ENCODE data around the gene CDKAL1. TPM values are rescaled to one million over a fixed set of nuclear protein-coding genes. Genes with fewer than 3 reads are reported as not detected.
"Not testable (repeated sequence)": the region's sequence is repeated elsewhere in the genome, so short reads cannot be mapped to it uniquely, and the experiment has no call there.

The CDKAL1 gene
- total RNA-seq, 8 experiments from 2014 or later = 16.1 to 25.2 (median 20.2) TPM

DNA sequence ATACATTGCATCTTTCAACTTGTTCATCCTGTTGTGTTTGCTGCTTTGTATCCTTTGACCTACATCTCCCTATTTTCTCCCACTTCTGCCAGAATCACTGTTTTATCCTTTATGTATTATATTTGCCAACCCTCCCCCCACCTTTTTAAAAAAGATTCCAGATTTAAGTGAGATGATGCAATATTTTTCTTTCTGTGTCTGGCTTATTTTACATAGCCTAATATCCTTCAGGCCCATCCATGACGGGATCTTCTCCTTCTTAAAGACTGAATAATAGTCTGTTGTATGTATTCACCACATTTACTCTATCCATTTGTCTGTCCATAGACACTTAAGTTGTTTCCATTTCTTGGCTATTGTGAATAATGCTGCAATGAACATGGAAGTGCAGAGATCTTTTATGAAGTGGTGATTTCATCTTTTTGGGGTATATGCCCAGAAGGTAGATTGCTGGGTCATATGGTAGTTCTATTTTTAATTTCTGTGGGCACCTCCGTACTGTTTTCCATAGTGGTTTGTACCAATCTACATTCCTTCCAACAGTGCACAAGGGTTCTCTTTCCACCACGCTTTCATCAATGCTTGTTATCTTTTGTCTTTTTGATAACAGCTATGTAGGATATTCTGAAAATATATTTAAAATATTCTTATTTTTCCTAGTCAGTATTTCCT, 181.0 kb downstream of the CDKAL1 start:
- 48 to 100% (median 63%) methylated on average over 1 to 3 of the region's 3 CpGs for WGBS, 10 experiments
- Histone ChIP-seq H3K4me3 (no peak overlapping the region), H3K27ac (no peak overlapping the region), H3K4me1 (replicated peaks in 1 of 2) (peaks cover 9 to 15% of the 10 kb centered on the region in 2 donors)
- ATAC-seq (replicated peaks in 6 of 8) = no peak
- in situ Hi-C loops (cut with MboI; ENCODE audit: low pct_unique_long_range_greater_than_20kb in 2 of 9, low sequenced_read_pairs in 9 of 9, unreplicated experiment in 9 of 9) = no loop called here

DNA sequence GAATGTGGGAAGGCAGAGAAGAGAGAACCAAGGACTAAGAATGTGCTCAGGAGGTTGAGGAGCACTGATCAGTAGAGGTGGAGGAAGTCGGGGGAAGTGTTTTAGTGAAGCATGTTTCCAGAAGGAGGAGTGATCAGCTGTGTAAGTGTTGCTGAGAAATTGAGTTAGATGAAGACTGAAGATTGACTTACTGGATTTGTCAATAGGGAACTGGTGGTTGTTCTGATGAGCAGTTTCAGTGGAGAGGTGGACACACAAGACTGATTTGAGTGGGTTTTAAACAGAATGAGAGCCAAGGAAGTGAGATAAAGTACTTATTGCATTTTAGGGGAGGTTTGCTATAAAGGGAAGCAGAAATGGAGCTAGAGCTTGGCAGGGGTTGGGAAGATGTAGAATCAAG, 182.6 kb downstream of the CDKAL1 start:
- H3K27ac ChIP-seq = no peak overlapping the region
- no peak for ATAC-seq (replicated peaks in 6 of 8)
- WGBS, 10 experiments = 60 to 100% (median 93%) methylated on average over 1 of the region's 1 CpG; no CpG with 5 or more reads in 6 of the 10 experiments
- in situ Hi-C loops (cut with MboI; ENCODE audit: low pct_unique_long_range_greater_than_20kb in 2 of 9, low sequenced_read_pairs in 9 of 9, unreplicated experiment in 9 of 9) = no loop called here
- H3K4me1 ChIP-seq (replicated peaks in 1 of 2) = peaks cover 9 to 15% of the 10 kb centered on the region in 2 donors
- H3K4me3 ChIP-seq = no peak overlapping the region

DNA sequence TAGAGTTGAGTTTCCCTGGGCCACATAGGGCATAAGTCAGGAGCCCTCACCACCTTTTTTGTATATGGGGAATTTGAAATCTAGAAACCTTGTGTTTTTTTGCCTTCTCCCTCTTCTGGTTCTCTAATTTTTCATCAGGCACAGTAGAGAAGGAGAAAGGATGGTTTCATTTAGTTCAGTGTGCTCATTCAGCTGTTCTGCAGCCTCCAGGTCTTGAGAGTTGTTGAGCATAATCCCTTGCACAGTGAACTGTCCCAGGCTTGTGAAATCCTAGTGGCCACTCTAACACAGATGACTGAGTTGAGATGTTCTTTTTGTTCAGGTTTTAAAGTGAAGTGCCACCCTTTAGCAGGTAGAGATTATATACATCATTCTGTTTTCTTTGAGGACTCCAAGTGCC, 183.5 kb downstream of the CDKAL1 start:
- in situ Hi-C loops (cut with MboI; ENCODE audit: low pct_unique_long_range_greater_than_20kb in 2 of 9, low sequenced_read_pairs in 9 of 9, unreplicated experiment in 9 of 9) = no loop called here
- ATAC-seq (replicated peaks in 6 of 8) = no peak
- no peak overlapping the region for H3K4me3 ChIP-seq

DNA sequence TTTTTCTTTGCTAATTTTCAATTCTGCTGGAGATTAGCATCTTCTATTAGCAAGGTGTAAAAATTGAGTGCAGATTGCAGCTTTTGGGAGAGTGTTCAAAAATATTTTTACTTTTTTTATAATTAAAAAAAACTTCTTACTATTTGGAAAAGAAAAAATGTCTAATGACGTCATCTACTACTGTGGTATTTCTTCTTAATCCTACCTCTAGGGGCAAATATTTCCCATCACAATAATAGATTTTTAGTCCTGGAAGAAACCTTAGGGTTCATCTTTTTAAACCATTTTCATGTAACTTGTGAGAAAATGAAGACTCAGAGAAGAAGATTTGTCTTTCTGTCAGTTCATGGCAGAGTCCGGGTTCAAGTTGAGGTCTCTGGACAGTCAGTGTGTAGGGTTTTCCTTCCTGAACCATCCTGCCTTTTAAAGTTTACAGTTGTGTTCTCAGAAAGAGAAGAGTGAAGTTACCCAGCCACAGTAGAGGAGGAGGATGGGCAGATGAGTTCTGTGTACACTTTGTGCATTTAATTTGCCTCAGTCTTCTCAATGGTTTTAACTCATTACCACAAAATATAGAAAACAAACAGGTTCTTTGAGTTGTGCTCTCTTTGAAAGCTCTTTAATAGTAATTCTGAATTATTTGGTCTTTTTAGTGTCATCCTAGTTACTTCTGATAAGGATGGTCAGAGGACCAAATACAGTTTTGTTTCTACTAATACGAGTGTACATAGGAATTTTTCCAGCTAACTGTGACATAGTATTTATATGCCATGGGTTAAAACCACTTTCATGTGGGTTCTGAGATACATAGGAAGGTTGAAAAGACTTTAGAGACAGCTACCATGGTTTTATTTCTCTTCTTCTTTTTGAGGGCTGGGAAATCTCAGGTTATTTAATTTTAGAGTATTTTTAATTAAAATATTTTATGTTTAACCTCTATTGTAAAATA, 184.7 kb downstream of the CDKAL1 start:
- peaks cover 9 to 15% of the 10 kb centered on the region in 2 donors for H3K4me1 ChIP-seq (replicated peaks in 1 of 2)
- H3K27ac ChIP-seq = no peak overlapping the region
- no peak for ATAC-seq (replicated peaks in 6 of 8)
- no peak overlapping the region for H3K4me3 ChIP-seq
- in situ Hi-C loops (cut with MboI; ENCODE audit: low pct_unique_long_range_greater_than_20kb in 2 of 9, low sequenced_read_pairs in 9 of 9, unreplicated experiment in 9 of 9) = no loop called here
- WGBS, 10 experiments = 59 to 97% (median 81%) methylated on average over 1 to 3 of the region's 3 CpGs

More for the DNA sequence above, 183.5 kb downstream of the CDKAL1 start:
- Histone ChIP-seq H3K4me1 (replicated peaks in 1 of 2) (peaks cover 9 to 15% of the 10 kb centered on the region in 2 donors), H3K27ac (no peak overlapping the region)

DNA sequence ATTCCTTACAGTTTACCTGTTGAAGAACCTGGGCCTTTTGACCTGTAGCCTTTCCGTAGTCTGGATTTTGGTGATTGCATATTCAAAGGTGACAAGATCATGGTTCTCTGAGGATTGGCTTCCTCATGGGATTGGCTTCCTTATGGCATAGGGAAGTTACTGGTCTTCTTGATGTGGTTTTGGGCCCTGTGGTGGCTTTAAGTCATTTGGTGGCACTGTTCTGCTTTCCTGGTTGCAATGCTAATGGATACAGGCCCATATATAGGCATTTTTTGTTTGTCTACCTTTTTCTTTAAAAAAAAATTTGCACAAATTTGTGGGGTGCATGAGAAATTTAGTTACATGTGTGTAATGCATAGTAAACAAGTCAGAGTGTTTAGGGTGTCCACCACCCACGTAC, 185.7 kb downstream of the CDKAL1 start:
- no peak for ATAC-seq (replicated peaks in 6 of 8)
- peaks cover 9 to 15% of the 10 kb centered on the region in 2 donors for H3K4me1 ChIP-seq (replicated peaks in 1 of 2)
- no peak overlapping the region for H3K4me3 ChIP-seq
- H3K27ac ChIP-seq = no peak overlapping the region
- in situ Hi-C loops (cut with MboI; ENCODE audit: low pct_unique_long_range_greater_than_20kb in 2 of 9, low sequenced_read_pairs in 9 of 9, unreplicated experiment in 9 of 9) = no loop called here
- 83 to 100% (median 100%) methylated on average over 1 to 2 of the region's 2 CpGs; no CpG with 5 or more reads in 2 of the 10 experiments for WGBS, 10 experiments

DNA sequence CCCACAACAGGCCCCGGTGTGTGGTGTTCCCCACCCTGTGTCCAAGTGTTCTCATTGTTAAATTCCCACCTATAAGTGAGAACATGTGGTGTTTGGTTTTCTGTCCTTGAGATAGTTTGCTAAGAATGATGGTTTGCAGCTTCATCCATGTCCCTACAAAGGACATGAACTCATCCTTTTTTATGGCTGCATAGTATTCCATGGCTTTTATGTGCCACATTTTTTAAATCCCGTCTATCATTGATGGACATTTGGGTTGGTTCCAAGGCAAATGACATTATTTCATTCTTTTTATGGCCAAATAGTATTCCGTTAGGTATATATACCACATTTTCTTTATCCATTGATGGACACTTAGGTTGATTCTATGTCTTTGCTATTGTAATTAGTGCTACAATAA, 186.9 kb downstream of the CDKAL1 start:
- H3K4me3 ChIP-seq; in situ Hi-C loops (cut with MboI; ENCODE audit: low pct_unique_long_range_greater_than_20kb in 2 of 9, low sequenced_read_pairs in 9 of 9, unreplicated experiment in 9 of 9); H3K27ac ChIP-seq; ATAC-seq (replicated peaks in 6 of 8): not testable (repeated sequence)
- 45 to 100% (median 100%) methylated on average over 1 to 2 of the region's 3 CpGs; no CpG with 5 or more reads in 1 of the 10 experiments for WGBS, 10 experiments
- peaks cover 9 to 15% of the 10 kb centered on the region in 2 donors for H3K4me1 ChIP-seq (replicated peaks in 1 of 2)

DNA sequence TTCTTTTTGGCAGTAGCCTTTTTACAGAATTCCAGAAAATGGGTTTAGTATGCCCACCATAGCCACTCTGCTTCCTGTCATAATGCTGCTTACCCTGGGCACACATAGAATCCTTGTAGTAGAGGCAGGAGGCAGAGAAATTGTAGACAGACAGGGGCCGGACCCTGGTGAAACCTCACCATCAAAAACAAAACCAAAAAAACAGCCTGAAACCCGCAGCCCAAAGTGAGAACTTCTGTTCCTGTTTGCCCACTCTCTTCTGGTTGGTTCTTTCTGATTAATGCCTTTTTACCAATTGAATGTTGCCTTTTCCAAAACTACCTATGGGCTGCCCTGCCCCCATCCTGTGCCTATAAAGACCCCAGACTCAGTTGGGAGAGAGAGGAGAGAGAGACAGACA, 188.2 kb downstream of the CDKAL1 start:
- Histone ChIP-seq H3K4me1 (replicated peaks in 1 of 2) (peaks cover 9 to 15% of the 10 kb centered on the region in 2 donors), H3K4me3 (no peak overlapping the region), H3K27ac (no peak overlapping the region)
- ATAC-seq (replicated peaks in 6 of 8) = no peak
- WGBS, 10 experiments = 92 to 100% (median 98%) methylated on average over 1 to 2 of the region's 2 CpGs; no CpG with 5 or more reads in 4 of the 10 experiments
- in situ Hi-C loops (cut with MboI; ENCODE audit: low pct_unique_long_range_greater_than_20kb in 2 of 9, low sequenced_read_pairs in 9 of 9, unreplicated experiment in 9 of 9) = no loop called here

DNA sequence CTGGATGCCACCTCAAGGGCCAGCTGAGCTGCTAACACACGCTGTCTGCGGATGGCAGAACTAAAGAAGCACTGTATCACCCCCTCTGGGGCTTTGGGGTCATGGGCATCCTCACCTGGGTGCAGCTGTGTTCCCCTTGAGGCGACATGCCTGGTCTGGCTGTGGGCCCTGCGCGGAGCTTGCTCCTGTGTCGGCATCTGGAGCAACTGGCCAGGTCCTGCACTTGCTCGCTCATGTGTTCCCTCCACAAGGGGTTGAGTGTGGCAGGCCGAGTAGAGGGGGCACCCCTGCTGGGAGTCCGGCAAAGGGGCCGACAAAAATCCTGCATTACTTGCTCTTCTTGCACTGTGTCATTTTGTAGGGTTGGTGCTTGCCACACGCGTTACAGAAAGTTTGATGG, 189.0 kb downstream of the CDKAL1 start:
- in situ Hi-C loops (cut with MboI; ENCODE audit: low pct_unique_long_range_greater_than_20kb in 2 of 9, low sequenced_read_pairs in 9 of 9, unreplicated experiment in 9 of 9) = no loop called here
- ATAC-seq (replicated peaks in 6 of 8) = no peak
- Histone ChIP-seq H3K4me1 (replicated peaks in 1 of 2) (peaks cover 7 to 9% of the 10 kb centered on the region in 2 donors), H3K4me3 (no peak overlapping the region), H3K27ac (no peak overlapping the region)
- WGBS, 10 experiments = 67 to 100% (median 100%) methylated on average over 1 to 6 of the region's 12 CpGs; no CpG with 5 or more reads in 4 of the 10 experiments

DNA sequence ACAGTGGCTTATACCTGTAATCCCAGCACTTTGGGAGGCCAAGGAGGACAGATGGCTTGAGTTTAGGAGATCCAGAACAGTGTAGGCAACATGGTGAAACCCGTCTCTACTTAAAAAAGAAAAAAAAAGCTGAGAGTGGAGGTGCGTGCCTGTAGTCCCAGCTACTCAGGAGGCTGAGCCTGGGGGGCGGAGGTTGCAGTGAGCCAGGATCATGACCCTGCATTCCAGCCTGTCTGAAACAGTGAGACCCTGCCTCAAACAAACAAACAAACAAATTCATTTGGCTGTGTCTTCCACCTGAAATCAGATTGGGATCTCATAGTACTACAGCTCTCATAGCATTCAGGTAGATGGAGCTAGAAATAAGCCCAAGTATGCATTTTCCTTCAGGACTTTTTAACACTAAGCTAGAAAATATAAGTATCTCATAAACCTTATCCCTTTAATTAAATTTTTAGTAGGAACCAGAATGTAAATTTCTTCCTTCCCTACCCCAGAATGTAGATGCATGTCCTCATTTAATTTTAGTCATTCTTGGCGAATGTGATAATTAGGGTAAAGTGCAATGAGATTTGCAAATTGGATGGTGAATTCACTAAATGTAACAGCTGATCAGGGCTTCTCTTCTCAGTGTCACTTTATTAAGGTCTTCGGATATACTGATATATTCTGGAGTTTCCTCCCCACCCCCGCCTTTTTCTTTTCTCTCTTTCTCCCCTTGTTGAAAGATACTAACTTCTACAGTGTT, 190.4 kb downstream of the CDKAL1 start:
- in situ Hi-C loops (cut with MboI; ENCODE audit: low pct_unique_long_range_greater_than_20kb in 2 of 9, low sequenced_read_pairs in 9 of 9, unreplicated experiment in 9 of 9) = no loop called here
- no peaks in the 10 kb centered on the region for H3K4me1 ChIP-seq (replicated peaks in 1 of 2)
- H3K4me3 ChIP-seq = no peak overlapping the region
- 0 to 96% (median 73%) methylated on average over 1 to 5 of the region's 6 CpGs for WGBS, 10 experiments
- no peak overlapping the region for H3K27ac ChIP-seq
- ATAC-seq (replicated peaks in 6 of 8) = no peak

DNA sequence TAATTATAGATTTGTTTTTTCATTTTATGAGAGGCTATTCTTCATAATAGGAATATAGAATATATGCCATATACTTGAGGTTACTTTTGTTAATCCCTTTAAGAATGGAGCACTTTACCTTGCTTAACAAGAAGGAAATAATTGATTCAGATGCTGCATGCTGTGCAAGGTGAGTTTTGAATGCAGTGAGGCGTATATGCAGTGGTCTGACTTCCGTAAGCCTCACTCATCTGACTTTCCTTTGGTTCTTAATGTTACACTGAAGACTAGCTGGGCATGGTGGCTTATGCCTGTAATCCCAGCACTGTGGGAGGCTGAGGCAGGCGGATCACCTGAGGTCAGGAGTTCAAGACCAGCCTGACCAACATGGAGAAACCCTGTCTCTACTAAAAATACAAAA, 191.0 kb downstream of the CDKAL1 start:
- H3K4me3 ChIP-seq; H3K27ac ChIP-seq; H3K4me1 ChIP-seq (replicated peaks in 1 of 2); ATAC-seq (replicated peaks in 6 of 8); in situ Hi-C loops (cut with MboI; ENCODE audit: low pct_unique_long_range_greater_than_20kb in 2 of 9, low sequenced_read_pairs in 9 of 9, unreplicated experiment in 9 of 9): not testable (repeated sequence)
- WGBS, 10 experiments = 94 to 100% (median 100%) methylated on average over 1 to 2 of the region's 3 CpGs; no CpG with 5 or more reads in 6 of the 10 experiments

DNA sequence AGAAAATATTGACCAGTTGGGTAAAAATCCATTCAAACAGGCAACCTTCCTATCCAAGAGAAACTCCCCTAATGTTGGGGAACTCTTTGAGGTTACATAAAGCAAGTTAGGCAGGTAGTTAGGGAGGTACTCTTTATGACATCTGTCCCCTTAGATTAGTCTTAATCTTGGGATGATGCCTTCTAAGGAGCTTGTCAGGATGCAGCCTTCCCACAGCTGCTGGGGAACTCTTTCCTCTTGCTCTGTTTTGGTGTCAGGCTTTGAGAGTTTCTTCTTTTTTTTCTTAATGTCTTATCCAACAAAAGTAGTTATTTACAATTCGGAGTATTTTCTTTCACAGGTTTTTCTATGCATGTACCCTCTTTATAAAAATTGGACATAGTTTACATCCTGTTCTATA, 194.8 kb downstream of the CDKAL1 start:
- 30 to 100% (median 86%) methylated on average over 1 of the region's 1 CpG; no CpG with 5 or more reads in 1 of the 10 experiments for WGBS, 10 experiments
- Histone ChIP-seq H3K27ac (no peak overlapping the region), H3K4me3 (no peak overlapping the region), H3K4me1 (replicated peaks in 1 of 2) (no peaks in the 10 kb centered on the region)
- ATAC-seq (replicated peaks in 6 of 8) = no peak
- in situ Hi-C loops (cut with MboI; ENCODE audit: low pct_unique_long_range_greater_than_20kb in 2 of 9, low sequenced_read_pairs in 9 of 9, unreplicated experiment in 9 of 9) = no loop called here

DNA sequence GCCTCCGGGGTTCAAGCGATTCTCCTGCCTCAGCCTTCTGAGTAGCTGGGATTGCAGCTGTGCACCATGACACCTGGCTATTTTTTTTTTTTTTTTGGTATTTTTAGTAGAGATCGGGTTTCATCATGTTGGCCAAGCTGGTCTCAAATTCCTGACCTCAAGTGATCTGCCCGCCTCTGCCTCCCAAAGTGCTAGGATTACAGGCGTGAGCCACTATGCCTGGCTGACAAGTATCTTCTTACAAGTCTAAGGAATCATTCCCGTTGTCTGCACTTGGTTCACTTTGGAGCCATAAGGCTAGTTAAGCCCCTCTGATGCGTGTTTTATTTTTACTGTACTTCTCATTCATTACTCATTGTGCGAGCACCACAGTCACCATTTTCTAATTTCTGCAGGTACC, 198.1 kb downstream of the CDKAL1 start:
- ATAC-seq (replicated peaks in 6 of 8); in situ Hi-C loops (cut with MboI; ENCODE audit: low pct_unique_long_range_greater_than_20kb in 2 of 9, low sequenced_read_pairs in 9 of 9, unreplicated experiment in 9 of 9); H3K4me1 ChIP-seq (replicated peaks in 1 of 2); H3K4me3 ChIP-seq; H3K27ac ChIP-seq: not testable (repeated sequence)
- 72 to 100% (median 92%) methylated on average over 2 to 8 of the region's 8 CpGs for WGBS, 10 experiments

DNA sequence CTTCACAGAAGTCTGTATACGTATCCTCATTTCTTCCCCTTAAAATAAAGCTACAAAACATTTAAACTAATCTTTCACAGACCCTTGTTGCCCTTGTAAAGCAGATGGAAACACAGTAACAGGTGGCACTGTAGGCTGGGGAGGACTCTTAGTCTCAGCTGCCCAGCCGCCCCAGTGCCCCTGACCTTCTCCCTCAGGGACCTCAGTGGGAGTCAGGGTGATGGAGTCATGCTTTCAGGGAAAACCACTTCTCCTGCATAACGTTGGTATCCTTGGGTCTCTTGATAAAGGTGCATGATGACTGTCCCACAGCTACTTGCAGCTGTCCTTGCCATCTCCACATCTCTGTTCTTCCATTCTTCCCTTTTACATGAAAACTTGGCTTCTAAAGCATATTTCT, 198.6 kb downstream of the CDKAL1 start:
- H3K4me1 ChIP-seq (replicated peaks in 1 of 2) = no peaks in the 10 kb centered on the region
- 46 to 100% (median 93%) methylated on average over 1 to 3 of the region's 3 CpGs for WGBS, 10 experiments
- no peak for ATAC-seq (replicated peaks in 6 of 8)
- H3K4me3 ChIP-seq = no peak overlapping the region
- no peak overlapping the region for H3K27ac ChIP-seq
- in situ Hi-C loops (cut with MboI; ENCODE audit: low pct_unique_long_range_greater_than_20kb in 2 of 9, low sequenced_read_pairs in 9 of 9, unreplicated experiment in 9 of 9) = no loop called here

Data from motor neuron (in vitro differentiated cells).